ENCODE measurements around the gene MAGI1.
A peak's percentile ranks its signal among the peaks of the same experiment; 100 is the strongest.

Gene MAGI1

DNA sequence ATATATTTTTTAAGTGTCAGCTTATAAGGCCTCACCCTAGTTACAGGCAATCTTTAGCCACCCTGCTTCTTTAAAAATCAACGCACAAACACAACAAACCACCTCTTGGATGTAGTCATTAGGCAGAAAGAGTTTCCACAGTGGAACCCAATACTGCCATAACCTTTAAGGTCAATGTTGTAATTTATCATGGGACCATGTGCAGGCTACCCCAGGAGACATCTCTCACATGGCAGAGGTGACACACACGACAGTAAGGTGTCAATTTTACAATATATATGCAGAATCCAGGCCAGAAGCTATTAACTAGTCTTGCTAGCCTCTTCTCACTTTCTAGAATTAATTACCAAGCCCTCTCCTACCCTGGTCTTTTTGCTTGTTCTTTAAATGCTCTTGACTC, 336.5 kb downstream of the MAGI1 start:
- no peak for DNase-seq

DNA sequence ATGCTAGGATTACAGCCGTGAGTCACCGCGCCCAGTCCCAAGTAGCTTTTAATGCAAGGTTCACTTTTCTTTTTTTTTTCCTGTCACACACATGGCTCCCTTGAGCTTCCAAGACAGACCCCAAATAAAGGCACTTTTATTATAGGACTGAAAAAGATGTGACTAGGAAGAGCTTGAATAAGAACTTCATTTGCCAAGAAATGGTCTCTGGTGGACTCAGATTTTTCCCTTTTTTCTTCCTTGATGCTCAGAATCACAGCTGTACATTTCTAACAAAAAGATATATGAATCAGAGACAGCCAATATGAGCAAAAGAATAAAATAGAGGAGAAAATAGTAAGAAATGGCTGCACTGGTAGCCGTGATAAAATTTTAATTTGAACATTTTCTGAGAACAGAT, 337.2 kb downstream of the MAGI1 start:
- DNase-seq, result no peak

DNA sequence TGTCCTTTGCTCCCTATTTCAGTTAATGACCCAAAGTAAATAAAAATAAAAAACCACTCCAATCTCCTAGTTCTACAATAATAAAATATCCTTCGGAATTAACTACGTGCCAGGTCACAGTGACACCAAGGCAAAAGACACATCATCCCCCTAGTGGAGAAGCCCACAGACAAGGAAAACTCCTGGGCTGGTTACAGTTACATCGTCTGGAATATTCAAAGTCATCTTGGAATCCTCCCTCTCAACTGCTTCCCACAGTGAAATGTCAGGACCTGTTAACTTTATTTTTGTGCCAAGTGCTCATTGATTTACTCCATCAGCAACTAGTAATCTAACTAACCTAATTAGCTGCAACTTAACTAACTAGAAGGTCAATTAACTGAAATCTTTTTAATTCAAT, 349.3 kb downstream of the MAGI1 start:
- DNase-seq, result no peak

DNA sequence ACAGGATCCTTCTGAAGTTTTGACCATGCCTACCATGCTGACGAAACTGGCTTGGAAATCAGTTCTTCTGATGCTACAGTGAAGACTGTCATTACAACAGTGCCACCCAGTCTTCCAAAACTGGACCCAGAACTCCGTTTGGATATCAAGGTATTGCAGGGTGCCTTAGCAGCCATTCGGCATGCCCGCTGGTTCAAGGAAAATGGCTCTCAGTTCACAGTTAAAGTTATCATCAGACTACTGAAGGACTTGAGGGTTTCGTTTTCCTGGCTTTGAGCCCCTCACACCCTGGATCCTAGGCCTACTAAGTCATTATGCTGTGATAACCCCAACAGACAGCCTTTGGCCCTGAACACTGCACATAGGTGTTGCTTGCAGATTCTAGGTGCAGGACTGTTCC, 351.0 kb downstream of the MAGI1 start:
- DNase-seq, result no peak

DNA sequence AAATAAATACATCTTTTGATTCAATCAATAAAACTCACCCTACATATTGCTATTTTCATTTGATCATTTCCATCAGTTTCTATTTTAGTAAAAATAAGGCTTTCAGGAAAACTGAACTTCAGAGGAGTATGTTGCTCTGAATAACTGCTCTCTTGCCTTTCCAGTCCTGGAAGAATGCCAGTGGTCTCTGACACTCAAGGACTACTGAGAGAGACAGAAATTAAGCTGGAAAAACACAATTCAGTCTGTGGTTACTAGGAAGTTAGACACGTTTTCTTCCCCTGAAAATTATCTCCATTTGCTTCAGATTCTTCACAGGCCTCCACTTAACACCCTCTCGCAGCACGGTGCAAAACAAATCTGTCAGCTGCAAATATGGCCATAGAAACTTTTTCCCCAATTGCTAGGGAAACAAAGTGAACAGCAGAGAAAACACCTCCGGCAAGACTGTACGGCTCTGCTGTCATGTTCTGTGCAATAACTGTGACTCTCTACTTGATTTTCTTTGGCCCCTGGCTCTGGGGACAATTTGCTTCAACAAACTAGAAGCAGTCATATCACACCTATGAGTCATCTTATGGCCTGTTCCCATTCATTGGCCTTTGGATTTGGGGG, 353.0 kb downstream of the MAGI1 start:
- no peak for DNase-seq

DNA sequence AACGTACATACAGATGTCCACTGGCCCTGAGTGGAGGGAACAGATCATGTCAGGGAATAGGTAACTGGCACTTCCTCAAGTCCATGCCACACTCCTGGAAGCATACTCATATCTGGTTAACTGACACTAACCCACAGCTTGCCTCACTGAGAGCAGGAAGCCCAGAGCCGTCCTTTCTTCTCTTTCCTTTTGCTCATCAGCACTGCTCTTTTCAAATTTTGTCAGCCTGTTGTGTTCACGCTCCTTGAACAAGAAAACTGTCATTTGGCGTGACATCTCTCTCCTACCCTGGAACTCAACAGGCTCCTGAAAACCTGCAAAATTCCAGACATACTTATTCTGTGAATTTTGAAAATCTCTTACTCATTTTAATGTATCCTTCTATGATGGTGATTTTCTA, 360.2 kb downstream of the MAGI1 start:
- DNase-seq, result no peak

DNA sequence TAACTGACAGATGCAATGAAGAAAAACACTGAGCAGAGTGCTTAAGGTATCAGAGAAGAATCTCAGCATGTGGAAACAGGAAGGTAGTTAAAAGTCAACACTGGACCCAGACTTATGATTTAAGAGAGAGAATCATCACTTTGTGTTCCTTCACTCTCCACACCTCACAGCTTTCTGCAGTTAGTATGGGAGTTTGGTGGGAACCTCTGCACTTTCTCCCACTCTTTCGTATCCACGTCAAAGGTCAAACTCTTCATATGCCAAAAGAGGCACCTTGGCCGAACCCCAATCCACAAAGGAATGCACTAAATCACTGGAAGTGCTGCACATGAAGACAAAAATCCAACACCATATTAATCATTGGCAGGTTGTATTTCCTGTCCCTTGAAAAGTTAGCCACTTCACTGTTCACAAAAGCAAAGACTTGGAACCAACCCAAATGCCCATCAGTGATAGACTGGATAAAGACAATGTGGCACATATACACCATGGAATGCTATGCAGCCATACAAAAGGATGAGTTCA, 361.2 kb downstream of the MAGI1 start:
- DNase-seq, result no peak

DNA sequence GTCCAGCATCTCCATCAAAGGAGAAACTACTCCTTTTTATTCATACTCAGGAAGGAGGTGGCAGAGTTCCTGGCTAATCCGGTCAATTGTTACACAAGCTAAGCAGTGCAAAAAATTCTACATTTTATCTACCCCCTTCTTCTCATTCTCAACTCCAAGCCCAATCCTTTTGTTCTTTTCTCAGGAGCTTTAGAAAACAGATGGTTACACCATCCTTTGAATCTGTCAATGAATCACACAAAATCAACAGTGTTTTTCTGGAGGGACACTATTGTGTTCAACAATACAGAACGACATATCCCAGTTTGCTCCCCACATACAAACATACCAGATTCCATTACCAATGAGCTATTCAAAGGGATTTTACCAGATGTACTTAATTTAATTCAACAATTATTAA, 362.1 kb downstream of the MAGI1 start:
- DNase-seq, result no peak

DNA sequence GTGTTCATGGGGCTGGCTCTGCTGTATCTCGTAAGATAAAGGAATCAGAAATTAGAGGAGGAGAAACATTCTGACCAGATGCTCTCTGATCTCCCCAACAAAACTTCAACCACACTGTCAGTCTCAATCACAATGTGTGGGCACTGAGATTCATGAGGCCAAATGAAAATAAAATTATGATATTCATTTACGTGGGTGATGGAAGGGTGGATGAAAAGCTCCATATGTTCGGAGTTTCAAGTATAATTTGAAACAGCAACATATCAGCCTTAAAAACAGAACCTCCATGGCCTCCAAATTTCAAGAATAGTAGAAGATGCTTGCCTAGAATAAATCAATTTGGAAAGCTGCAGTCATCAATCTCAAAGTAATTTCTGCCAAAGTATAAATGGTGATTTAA, 363.7 kb downstream of the MAGI1 start:
- DNase-seq, result no peak

DNA sequence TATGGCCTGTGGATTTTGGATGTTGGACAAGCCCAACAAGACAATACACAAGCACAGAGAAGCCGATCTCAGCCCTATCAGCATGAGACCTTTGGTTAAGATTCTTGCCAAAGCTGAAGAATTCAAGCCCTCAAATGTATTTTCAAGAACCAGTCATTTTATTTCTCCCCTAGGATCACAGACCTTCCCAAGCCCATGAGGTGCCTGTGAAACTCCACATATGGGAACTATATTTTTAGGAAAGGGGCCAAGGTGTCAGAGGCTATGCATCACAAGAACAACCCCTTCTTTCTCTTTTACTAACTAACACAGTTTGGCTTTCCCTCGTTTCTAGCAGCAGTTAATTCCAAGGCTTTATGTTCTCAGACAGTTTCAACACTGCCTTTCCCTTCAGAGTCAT, 364.5 kb downstream of the MAGI1 start:
- DNase-seq, result no peak

DNA sequence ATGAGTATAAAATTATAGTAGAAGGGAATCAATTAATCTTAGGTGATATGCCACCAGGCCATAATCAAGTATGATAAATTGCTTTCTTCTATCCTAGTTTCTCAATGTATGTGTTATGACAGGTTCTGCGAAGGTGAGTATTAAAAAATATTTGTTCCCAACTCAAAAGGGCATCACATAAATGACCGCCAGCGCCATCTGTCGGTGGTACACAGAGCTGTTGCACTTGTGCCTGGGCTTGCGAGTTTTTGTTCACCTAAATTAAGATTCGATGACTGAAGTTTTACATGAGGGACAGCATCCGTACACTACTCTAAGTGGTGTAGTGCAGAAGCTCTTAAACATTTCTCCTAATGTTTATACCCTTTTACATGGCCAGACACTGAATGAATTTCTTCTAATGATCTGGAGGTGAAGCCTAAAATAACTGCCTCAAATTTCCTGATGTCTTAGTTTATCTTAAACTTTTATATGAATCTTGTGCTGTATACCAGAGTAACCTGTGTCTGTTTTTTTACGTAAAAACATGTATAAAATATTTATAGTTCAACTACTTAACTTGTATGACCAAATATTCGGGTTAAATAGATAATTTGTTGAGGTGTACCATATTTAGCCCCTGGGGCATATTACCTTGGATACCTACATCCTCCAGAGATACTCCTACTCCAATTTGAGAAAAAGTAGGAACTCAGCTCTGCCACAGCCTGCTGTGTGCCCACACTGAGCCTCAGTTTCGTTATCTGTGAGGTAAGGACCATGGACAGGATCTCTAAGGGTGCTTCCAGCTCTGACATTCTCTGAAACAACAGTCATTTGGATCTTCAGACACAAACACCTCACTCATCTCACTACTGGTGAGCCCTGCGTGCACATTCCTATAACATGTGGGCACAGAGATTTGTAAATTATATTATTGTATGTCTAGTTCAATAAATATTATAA, 365.6 kb downstream of the MAGI1 start:
- DNase-seq, result peak in 1 of 2 experiments; percentile 23

DNA sequence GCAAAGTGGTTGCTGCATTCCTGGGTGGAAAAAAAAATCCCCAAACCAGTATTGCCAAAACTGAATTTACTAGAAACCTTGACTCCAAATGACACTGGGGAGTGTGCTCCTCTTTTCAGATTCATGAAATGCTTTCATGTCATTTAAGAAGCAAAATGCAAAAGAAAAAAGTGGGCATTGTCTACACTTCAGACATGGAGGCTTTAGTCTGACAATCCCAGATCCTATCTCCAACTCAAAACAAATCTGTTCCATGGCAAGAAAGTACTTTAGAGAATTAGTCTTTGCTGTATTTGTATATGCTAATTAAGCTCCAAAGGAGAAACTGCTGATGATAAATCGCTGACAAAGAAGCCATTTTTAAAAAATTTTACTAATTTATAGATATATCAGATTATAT, 366.7 kb downstream of the MAGI1 start:
- no peak for DNase-seq

DNA sequence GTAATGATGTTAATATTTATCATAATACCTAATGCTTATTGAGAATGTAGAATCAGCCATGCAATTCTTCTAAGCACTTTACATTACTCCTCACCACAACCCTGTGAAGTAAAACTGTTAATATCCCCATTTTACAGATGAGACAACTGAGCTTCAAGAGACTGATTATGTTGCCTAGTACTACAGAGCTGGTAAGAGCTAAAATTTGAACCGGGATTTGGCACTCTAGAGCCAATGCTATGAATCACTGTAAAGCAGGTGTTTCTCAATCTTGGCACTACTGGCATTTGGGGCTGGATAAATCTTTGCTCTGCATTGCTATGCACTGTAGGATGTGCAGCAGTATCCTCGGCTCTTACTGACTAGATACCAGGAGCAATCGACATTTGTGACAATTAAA, 367.7 kb downstream of the MAGI1 start:
- DNase-seq, result no peak

DNA sequence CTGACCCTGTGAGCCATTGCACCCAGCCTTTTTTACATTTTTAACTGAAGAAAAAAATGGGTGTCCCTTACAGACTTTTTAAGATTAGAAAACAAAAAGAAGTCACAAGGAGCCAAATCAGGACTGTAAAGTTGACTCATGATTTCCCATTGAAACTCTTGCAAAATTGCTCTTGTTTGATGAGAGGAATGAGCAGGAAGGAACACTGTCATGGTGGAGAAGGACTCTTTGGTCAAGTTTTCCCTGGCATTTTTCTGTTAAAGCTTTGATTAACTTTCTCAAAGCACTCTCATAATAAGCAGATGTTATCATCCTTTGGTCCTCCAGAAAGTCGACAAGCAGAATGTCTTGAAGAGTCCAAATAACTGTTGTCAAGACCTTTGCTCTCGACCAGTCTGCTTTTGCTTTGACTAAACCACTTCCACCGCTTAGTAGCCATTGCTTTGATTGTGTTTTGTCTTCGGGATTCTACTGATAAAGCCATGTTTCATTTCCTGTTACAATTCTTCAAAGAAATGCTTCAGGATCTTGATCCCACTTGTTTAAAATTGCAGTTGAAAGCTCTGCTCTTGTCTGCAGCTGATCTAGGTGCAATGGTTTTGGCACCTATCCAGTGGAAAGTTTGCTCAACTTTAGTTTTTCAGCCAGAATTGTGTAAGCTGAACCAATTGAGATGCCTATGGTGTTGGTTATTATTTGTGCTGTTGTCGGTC, 369.4 kb downstream of the MAGI1 start:
- DNase-seq, result no peak

DNA sequence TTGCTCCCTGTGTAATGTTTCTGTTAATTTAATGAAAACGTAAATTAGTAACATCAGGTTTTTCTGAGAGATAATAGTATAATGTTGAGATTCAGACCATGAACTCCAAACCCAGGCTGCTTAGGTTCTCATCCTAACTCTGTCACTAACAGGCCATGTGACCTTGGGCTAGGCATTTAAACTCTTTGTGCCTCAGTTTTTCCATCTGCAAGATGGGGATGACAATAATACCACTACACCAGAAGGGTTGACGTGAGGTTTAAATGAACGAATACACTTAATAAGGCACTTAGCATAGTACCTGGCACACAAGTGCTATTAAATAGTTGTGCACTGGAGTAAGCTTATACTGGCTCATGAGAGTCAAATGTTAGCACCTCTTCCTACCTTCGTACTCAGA, 370.8 kb downstream of the MAGI1 start:
- DNase-seq, result no peak

DNA sequence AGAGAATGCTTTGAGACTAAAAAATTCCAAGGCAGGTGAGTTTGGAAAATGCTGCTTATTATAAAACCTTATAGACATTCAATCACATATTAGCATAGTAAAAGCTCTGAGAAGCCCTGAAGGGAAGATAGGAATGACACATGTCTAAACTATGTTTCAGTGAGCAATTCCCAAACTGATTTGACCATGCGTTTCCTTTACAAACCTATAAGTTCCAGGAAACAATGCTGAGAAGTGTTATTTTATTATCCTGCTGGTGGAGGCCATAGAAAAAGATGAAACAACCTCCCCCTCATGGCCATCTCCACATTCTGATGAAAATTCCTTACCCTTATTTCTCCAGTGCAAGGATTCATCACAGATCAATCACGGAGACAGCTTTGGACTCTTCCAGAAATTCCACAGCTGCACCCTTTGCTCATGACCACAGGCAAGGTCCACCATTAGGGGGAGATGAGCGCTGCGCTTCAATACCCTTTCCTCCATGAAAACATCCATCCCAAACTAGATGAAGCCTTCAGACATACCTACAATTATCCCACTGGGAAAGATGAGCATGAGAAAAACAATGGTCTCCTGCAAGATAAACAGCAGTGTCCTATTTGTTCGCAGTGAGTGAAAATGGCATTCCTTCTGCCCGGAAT, 372.1 kb downstream of the MAGI1 start:
- DNase-seq, result no peak

DNA sequence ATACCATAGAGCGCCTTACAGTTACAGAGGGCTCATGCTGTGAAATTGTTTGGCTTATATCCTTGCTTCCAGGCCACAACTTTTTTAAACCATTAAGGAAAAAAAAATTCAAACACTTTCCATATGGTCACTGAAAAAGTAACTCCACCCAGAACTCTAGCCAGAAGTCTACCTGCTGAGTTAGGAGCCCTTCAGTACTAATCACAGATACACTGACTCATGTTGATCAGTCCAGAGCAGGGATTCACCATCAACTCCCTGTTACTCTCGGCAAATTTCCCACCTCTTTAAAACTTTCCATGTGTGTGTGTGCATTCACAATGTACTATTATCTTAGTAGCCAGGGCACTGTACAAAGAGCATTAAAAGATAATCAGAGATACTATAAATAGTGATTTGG, 372.8 kb downstream of the MAGI1 start:
- DNase-seq, result no peak

DNA sequence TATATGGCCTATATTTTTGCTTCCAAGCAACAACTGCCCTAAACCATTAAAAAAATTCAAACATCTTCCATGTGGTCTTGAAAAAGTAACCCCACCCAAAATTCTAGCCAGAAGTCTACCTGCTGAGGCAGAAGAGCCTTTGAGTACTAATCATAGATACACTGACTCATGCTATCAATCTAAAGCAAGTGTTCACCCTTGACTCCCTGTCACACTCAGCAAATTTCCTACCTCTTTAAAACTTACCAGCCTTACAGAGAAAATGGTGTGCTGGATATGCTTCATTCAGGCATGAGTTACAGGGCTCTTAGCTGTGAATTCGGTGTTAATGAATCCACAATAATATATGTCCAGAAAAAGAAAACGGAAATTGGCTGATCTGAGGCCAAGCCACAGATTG, 373.8 kb downstream of the MAGI1 start:
- DNase-seq, result no peak

DNA sequence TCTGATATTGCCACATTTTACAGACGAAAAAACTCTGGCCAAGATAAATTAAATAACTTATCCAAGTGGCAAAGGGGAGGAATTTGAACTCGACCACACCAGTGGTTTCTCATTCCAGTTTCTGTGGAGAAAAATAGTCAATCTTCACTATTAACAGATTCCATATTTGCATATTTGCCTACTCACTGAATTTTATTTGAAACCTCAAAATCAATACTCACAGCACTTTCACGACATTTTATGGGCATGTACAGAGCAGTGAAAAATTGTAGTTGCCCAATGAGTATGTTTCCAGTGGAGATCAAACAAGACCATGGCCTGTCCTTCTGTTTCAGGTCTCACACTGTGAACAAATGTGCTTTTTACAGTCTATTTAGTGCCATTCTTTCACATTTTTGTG, 374.3 kb downstream of the MAGI1 start:
- DNase-seq, result no peak

DNA sequence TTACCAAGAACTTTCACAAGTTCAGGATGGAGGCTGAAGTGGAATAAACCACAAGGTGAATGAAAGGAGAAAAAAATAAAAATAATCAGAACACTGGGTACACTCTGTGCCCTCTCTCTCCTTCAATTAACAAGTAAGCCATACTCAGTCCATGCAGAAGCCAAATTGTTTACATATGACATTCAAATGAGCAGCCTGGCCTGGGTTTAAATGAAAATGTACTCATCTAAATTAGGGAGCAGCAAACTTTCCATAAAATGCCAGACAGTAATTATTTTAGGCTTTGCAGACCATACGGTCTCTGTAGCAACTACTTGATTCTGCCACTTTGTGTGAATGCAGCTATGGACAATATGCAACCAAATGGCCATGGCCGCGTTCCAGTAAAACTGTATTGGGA, 376.6 kb downstream of the MAGI1 start:
- no peak for DNase-seq

DNA sequence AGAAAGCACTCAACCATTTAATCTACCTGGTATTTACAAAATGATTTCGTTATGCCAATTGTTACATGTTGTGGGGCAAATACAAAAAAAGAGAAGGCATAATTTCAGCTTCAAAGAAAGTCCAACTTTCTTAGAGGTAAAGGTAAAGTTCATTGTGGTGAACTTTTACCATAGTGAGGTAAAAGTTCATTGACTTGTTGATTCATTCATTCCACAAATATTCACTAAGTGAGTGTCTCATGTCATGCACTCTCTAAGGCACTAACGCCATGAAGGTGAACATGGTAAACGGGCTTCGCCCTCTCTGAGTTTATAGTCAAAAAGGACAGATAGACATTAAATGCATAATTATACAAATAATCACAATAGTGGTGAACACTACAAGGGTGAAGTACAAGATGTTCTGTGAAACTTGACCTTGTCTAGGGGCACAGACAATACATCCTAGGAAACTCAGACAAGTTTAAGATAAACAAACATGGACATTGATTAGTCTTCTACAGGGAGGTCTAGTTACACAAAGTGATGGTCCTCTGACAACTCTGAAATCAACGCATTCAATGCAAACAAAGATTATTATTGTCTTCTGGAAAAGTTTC, 378.6 kb downstream of the MAGI1 start:
- DNase-seq, result no peak

DNA sequence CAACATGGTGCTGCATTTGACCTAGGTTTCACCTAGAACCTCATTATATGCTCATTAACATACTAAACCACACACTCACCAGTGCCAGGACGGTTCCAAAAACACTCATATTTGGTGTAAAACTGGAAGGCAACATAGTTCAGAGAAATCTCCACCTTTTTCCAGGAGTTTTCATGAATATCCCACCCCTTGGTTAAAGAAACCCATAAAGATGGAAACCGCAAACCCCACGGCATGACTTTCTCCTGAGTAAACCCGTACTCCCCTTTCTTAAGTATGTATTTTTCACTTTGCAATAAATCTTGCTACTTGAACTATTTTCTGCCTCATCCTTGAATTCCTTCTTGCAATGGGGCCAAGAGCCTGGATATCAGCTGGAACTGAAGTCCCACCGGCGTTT, 379.3 kb downstream of the MAGI1 start:
- DNase-seq, result no peak

DNA sequence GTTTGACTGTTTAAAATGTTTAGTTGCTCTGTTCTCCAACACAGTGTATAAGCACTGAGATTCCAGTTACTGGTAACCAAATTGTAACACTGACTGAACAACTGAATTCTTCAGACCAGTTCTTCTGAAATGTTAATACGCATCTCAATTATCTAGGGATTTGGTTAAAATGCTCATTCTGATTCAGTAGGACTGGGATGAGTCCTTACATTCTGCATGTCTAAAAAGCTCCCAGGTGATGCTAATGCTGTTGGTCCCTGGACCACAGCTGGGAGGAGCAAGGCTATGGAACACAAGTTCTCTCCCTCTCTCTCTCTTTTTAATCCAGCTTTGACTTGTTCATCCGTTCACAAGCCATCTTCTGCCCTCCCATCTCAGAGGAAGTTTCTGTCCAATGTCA, 380.3 kb downstream of the MAGI1 start:
- DNase-seq, result no peak
